DND-41 (cell line): ENCODE measurements around the gene KCNQ5.

Source experiments
- ATAC-seq: fragments of 200-7000 bp; cut with Tn5 transposase; 3 replicates; pipeline ENCODE4 v1.9.1; 2021; ENCODE audit warnings: low read depth; ENCODE audit not compliant: insufficient read depth
- DNase-seq: peaks from one replicate; pipeline ENCODE4 v3.0.0-alpha.2; 2020
- H2AFZ ChIP-seq: 2 replicates; pipeline ENCODE4 v1.6.0; 2012; ENCODE audit warnings: low read depth, low read length
- H3K27ac ChIP-seq: 2 replicates; pipeline ENCODE4 v1.5.1; 2012; ENCODE audit warnings: low read length, inconsistent platforms
- H3K27me3 ChIP-seq: fragments of 200-600 bp; sonication (generic); 2 replicates; pipeline ENCODE4 v1.6.0; 2012; ENCODE audit warnings: low read length, mild to moderate bottlenecking, inconsistent platforms; ENCODE audit not compliant: insufficient read depth, poor library complexity
- H3K36me3 ChIP-seq: 2 replicates; pipeline ENCODE4 v1.5.1; 2012; ENCODE audit warnings: low read length, inconsistent platforms; ENCODE audit not compliant: insufficient read depth
- H3K4me1 ChIP-seq: 2 replicates; pipeline ENCODE4 v1.5.1; 2012; ENCODE audit warnings: mild to moderate bottlenecking, low read length; ENCODE audit not compliant: insufficient read depth
- H3K4me2 ChIP-seq: 2 replicates; pipeline ENCODE4 v1.6.0; 2012; ENCODE audit warnings: mild to moderate bottlenecking, moderate library complexity, low read length, inconsistent platforms; ENCODE audit not compliant: insufficient read depth
- H3K4me3 ChIP-seq, 2 experiments: fragments of 200-600 bp in 1 of 2; shearing (Covaris generic) in 1 of 2; 2 replicates each; pipeline ENCODE4 v1.5.1; 2012 to 2016; ENCODE audit warnings: inconsistent platforms in 2 of 2, low read length in 2 of 2, mild to moderate bottlenecking in 2 of 2, low read depth in 1 of 2, moderate library complexity in 1 of 2
- H3K79me2 ChIP-seq: 2 replicates; pipeline ENCODE4 v1.6.0; 2012; ENCODE audit warnings: low read length, inconsistent platforms; ENCODE audit not compliant: insufficient read depth
- H3K9ac ChIP-seq: 2 replicates; pipeline ENCODE4 v1.6.0; 2012; ENCODE audit warnings: low read depth, mild to moderate bottlenecking, inconsistent platforms, low read length, moderate library complexity
- H3K9me3 ChIP-seq: 2 replicates; pipeline ENCODE4 v1.5.1; 2012; ENCODE audit warnings: low read length, moderate library complexity, mild to moderate bottlenecking, inconsistent platforms; ENCODE audit not compliant: insufficient read depth, severe bottlenecking
- H4K20me1 ChIP-seq: 2 replicates; pipeline ENCODE4 v1.6.0; 2012; ENCODE audit warnings: low read length; ENCODE audit not compliant: insufficient read depth
- CTCF ChIP-seq: IDR thresholded peaks from 2 replicates; pipeline ENCODE4 v1.5.1; 2012; ENCODE audit warnings: borderline replicate concordance, low read length, moderate library complexity, mild to moderate bottlenecking; ENCODE audit not compliant: poor library complexity, severe bottlenecking; ENCODE audit errors: extremely low read depth
- EZH2 ChIP-seq: IDR thresholded peaks from 3 replicates; pipeline ENCODE4 v1.6.1; 2012; ENCODE audit warnings: borderline replicate concordance, low read depth, mild to moderate bottlenecking, moderate library complexity, low read length, inconsistent platforms; ENCODE audit not compliant: severe bottlenecking

KCNQ5 gene

GRCh38 chr6:73129653-73130443 lies 508.0 kb downstream of the KCNQ5 start:
- DNase-seq = peak; percentile 56
- Histone ChIP-seq H3K27ac (no peak overlapping the region), H3K9ac (no peak overlapping the region), H3K36me3 (no peaks in the 10 kb centered on the region), H3K79me2 (no peaks in the 10 kb centered on the region), H3K9me3 (no peaks in the 10 kb centered on the region), H3K4me2 (no peak overlapping the region), H3K4me3 (no peak overlapping the region), H2AFZ (no peak overlapping the region), H3K4me1 (no peaks in the 10 kb centered on the region), H3K27me3 (no peaks in the 10 kb centered on the region), H4K20me1 (no peaks in the 10 kb centered on the region)
- peak; percentile 70 for ATAC-seq
- TF ChIP-seq EZH2 (no peak), CTCF (peak; percentile 79)

- no peaks in the 10 kb centered on the region for H3K27me3 ChIP-seq
These were observed 509.8 kb downstream of the KCNQ5 start for GRCh38 chr6:73131706-73132105.

GRCh38 chr6:73134588-73134987 lies 512.7 kb downstream of the KCNQ5 start:
- Histone ChIP-seq H2AFZ (no peak overlapping the region), H3K4me3 (no peak overlapping the region), H3K36me3 (no peaks in the 10 kb centered on the region), H3K4me2 (no peak overlapping the region), H3K79me2 (no peaks in the 10 kb centered on the region), H3K9ac (no peak overlapping the region), H3K9me3 (no peaks in the 10 kb centered on the region), H3K27ac (no peak overlapping the region), H3K4me1 (no peaks in the 10 kb centered on the region), H4K20me1 (no peaks in the 10 kb centered on the region), H3K27me3 (no peaks in the 10 kb centered on the region)
- DNase-seq (peak; percentile 36), ATAC-seq (peak; percentile 68)
- TF ChIP-seq EZH2 (no peak), CTCF (peak; percentile 57)

More at GRCh38 chr6:73131706-73132105, 509.8 kb downstream of the KCNQ5 start:
- DNase-seq (no peak), ATAC-seq (no peak)
- Histone ChIP-seq H3K4me3 (no peak overlapping the region), H3K4me1 (no peaks in the 10 kb centered on the region), H3K4me2 (no peak overlapping the region), H3K79me2 (no peaks in the 10 kb centered on the region), H3K36me3 (no peaks in the 10 kb centered on the region), H3K9ac (no peak overlapping the region), H2AFZ (no peak overlapping the region), H3K27ac (no peak overlapping the region), H3K9me3 (no peaks in the 10 kb centered on the region), H4K20me1 (no peaks in the 10 kb centered on the region)
- no peak for TF ChIP-seq EZH2
- TF ChIP-seq CTCF = no peak
